HepG2 (cell line): ENCODE results near the gene CDK12. TPM values are rescaled to one million over a fixed set of nuclear protein-coding genes. Genes with fewer than 3 reads are reported as not detected.
A peak's percentile ranks its signal among the peaks of the same experiment; 100 is the strongest.

Experiments used
- ATAC-seq: fragments of 200-7000 bp; cut with Tn5 transposase; 3 replicates; pipeline ENCODE4 v1.9.1; 2020; ENCODE audit warnings: mild to moderate bottlenecking, moderate library complexity
- BruUV-seq: library from RNA; stranded (reverse); fragments of 400-500 nt; replicated peaks from 2 replicates; lab custom pipeline; 2021; lab: Mats Ljungman, UMichigan
- CTCF ChIA-PET: fragments of 300-600 bp; formaldehyde crosslinking; extraction: SDS; loops from one replicate; lab custom pipeline; 2021; ENCODE audit warnings: low total read pairs, inconsistent platforms, low intra/inter-chr PET ratio; lab: Yijun Ruan, JAX
- POLR2A ChIA-PET: fragments of 350-600 bp; sonication (Branson Sonifier 250); formaldehyde crosslinking; loops from one replicate; lab custom pipeline; 2020; ENCODE audit warnings: antibody characterized with exemption, inconsistent platforms; lab: Yijun Ruan, JAX
- DNase-seq: peaks from one replicate; pipeline ENCODE4 v3.0.0-alpha.2; 2015; ENCODE audit warnings: low spot score
- FAIRE-seq: peaks from 3 replicates; lab custom pipeline; 2011; peaks lifted over from hg19 to GRCh38; lab: Jason Lieb, UNC
- H2AFZ ChIP-seq: one replicate; pipeline ENCODE4 v1.6.1; 2011; ENCODE audit warnings: low read length, inconsistent platforms
- H3K27ac ChIP-seq: fragments of 300-600 bp; 3 replicates; pipeline ENCODE4 v1.8.0; 2011; ENCODE audit warnings: mixed run types, mild to moderate bottlenecking, mixed read lengths, low read length, inconsistent platforms; ENCODE audit not compliant: insufficient read depth; ENCODE audit errors: extremely low read length
- H3K27me3 ChIP-seq, 2 experiments: fragments of 200-600 bp in 1 of 2; 2 replicates in 1 of 2; 3 replicates in 1 of 2; pipeline versions ENCODE4 v1.6.0 to v1.8.0; 2011; ENCODE audit warnings: low read length in 2 of 2, mild to moderate bottlenecking in 2 of 2, moderate library complexity in 2 of 2, inconsistent platforms in 1 of 2; ENCODE audit not compliant: insufficient read depth in 2 of 2, control insufficient read depth in 1 of 2
- H3K36me3 ChIP-seq, 2 experiments: fragments of 200-600 bp in 1 of 2; replicated peaks in 1 of 2; 2 replicates in 1 of 2; 3 replicates in 1 of 2; pipeline versions ENCODE4 v1.5.1 to v1.8.0; 2011; ENCODE audit warnings: low read length in 2 of 2, inconsistent platforms in 1 of 2; ENCODE audit not compliant: insufficient read depth in 2 of 2, control insufficient read depth in 1 of 2
- H3K4me1 ChIP-seq: 2 replicates; pipeline ENCODE4 v1.5.1; 2012; ENCODE audit warnings: low read length, inconsistent platforms; ENCODE audit not compliant: insufficient read depth
- H3K4me2 ChIP-seq: 2 replicates; pipeline ENCODE4 v1.6.0; 2011; ENCODE audit warnings: low read depth, low read length, inconsistent platforms
- H3K4me3 ChIP-seq, 3 experiments: fragments of 200-600 bp in 1 of 3; sonication (generic), shearing (Covaris generic) in 1 of 3; replicated peaks in 1 of 3; 2 replicates each; pipeline ENCODE4 v1.5.1; 2011 to 2016; ENCODE audit warnings: low read length in 3 of 3, inconsistent platforms in 2 of 3, low read depth in 2 of 3, mild to moderate bottlenecking in 2 of 3, control low read depth in 1 of 3, mixed read lengths in 1 of 3; ENCODE audit not compliant: insufficient read depth in 1 of 3
- H3K79me2 ChIP-seq: one replicate; pipeline ENCODE4 v1.6.1; 2011; ENCODE audit warnings: low read length, inconsistent platforms; ENCODE audit not compliant: insufficient read depth
- H3K9ac ChIP-seq: 2 replicates; pipeline ENCODE4 v1.6.0; 2011; ENCODE audit warnings: mild to moderate bottlenecking, low read depth, low read length, inconsistent platforms; ENCODE audit not compliant: insufficient read depth
- H3K9me3 ChIP-seq: 2 replicates; pipeline ENCODE4 v1.5.1; 2012; ENCODE audit warnings: mild to moderate bottlenecking, low read length
- H4K20me1 ChIP-seq: 2 replicates; pipeline ENCODE4 v1.6.0; 2011; ENCODE audit warnings: inconsistent platforms, mild to moderate bottlenecking, low read length, moderate library complexity; ENCODE audit not compliant: insufficient read depth
- PRDM10 ChIP-seq: sonication (generic); formaldehyde crosslinking; IDR thresholded peaks from 2 replicates; pipeline ENCODE4 v1.4.0; 2020; ENCODE audit warnings: low read depth, missing genetic modification reagents
- PRPF4 ChIP-seq: fragments of 200-400 bp; formaldehyde crosslinking; IDR thresholded peaks from 2 replicates; pipeline ENCODE4 v1.6.1; 2016; ENCODE audit warnings: low read length, low read depth; ENCODE audit not compliant: poor library complexity, severe bottlenecking
- SSRP1 ChIP-seq: IDR thresholded peaks from 2 replicates; pipeline ENCODE4 v1.6.1; 2016; ENCODE audit warnings: control low read depth
- ZNF205 ChIP-seq: IDR thresholded peaks from 2 replicates; pipeline ENCODE4 v1.6.1; 2018; ENCODE audit warnings: missing biosample characterization, missing genetic modification reagents
- ZNF629 ChIP-seq: sonication (generic); formaldehyde crosslinking; conservative IDR thresholded peaks from 2 replicates; pipeline ENCODE4 v1.5.0; 2020; ENCODE audit warnings: missing genetic modification reagents
- ZNF768 ChIP-seq: sonication (generic); formaldehyde crosslinking; IDR thresholded peaks from 2 replicates; pipeline ENCODE4 v1.4.0; 2020; ENCODE audit warnings: missing genetic modification reagents
- WGBS: methylation state at CpG from one replicate; pipeline ENCODE4 v1.1.6; 2017; ENCODE audit warnings: low lambda C conversion rate; 5-methylcytosine and 5-hydroxymethylcytosine counted together
- in situ Hi-C: cut with HindIII; loops from 2 replicates; pipeline ENCODE4 v1.10.0; 2017; ENCODE audit warnings: low pct_unique_long_range_greater_than_20kb; ENCODE audit not compliant: extremely low pct_ligation_motif_present
- intact Hi-C: fragments of 100-400 bp; cut with micrococcal nuclease; formaldehyde crosslinking; loops from one replicate; pipeline ENCODE4 v1.10.0; 2022; ENCODE audit not compliant: unreplicated experiment
- polyA plus RNA-seq, 8 experiments: library from polyadenylated mRNA; depleted of rRNA in 3 of 8; stranded (reverse) in 7 of 8; unstranded in 1 of 8; fragments of >200 nt; fragmentation: Illumina TruSeq in 4 of 8; extraction: Trizol in 4 of 8; gene quantifications; 2 replicates each; pipeline versions ENCODE4 v1.2.1 to v1.2.3, GENCODE V29; 2011 to 2016; ENCODE audit warnings: low read depth in 4 of 8, missing spikeins in 1 of 8, mixed read lengths in 1 of 8; ENCODE audit not compliant: insufficient read depth in 1 of 8
- total RNA-seq, 5 experiments: library from RNA; depleted of rRNA; stranded (reverse); fragments of >200 nt; fragmentation: Illumina TruSeq; extraction: Trizol; gene quantifications; 2 replicates each; pipeline ENCODE4 v1.2.3, GENCODE V29; 2016; ENCODE audit warnings: low read depth in 1 of 5
- TF ChIP-seq, protein P1 (sequence below): sonication (generic); formaldehyde crosslinking; IDR thresholded peaks from 2 replicates; pipeline ENCODE4 v1.5.1; 2020; ENCODE audit warnings: mild to moderate bottlenecking, missing genetic modification reagents
- TF ChIP-seq, protein P2 (sequence below): IDR thresholded peaks from 2 replicates; pipeline ENCODE4 v1.6.1; 2016; ENCODE audit warnings: missing compliant biosample characterization, missing genetic modification reagents, borderline replicate concordance

CDK12 gene
- total and polyA plus RNA-seq, 2 of the 13 experiments (the other 11 are each of a cell fraction or from before 2014, with no cell fraction given): 24.0 to 88.6 TPM

DNA sequence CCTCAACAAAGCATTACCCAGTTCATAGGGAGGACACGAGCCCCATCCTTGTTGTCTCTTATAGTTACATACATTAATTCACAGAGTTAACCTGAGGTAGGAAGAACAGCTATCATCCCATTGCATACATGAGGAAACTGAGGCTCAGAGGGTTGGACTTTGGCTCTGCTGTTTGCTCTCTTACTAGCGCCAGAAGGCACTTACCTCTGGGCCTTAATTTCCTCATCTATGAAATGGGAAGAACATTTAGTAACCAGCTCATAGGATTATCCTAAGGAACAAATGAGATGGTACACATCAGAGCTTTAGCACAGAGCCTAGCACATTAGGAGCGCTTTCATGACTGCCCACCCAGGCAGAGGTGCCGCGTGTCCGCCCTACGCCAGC, 118.8 kb downstream of the CDK12 start:
- peaks cover 7 to 29% of the 10 kb centered on the region in 2 experiments; a peak in 3 of 5 replicates for H3K27me3 ChIP-seq
- ATAC-seq (no peak), FAIRE-seq (no peak), DNase-seq (no peak)
- no peak overlapping the region for H3K27ac ChIP-seq
- ChIA-PET CTCF (no interaction called here), POLR2A (no interaction called here)
- peaks cover 5% of the 10 kb centered on the region; the same call in 1 of the 2 replicates for H3K4me1 ChIP-seq
- H3K4me3 ChIP-seq: no peak overlapping the region
- H3K79me2 ChIP-seq: no peaks in the 10 kb centered on the region
- intact Hi-C loops: no loop called here
- WGBS: 68% methylated on average over 7 of the region's 7 CpGs
- no peaks in the 10 kb centered on the region for H3K9me3 ChIP-seq
- TF ChIP-seq ZNF629 (CRISPR knock-in tag): peak; percentile 72
- TF ChIP-seq, protein P1, sequence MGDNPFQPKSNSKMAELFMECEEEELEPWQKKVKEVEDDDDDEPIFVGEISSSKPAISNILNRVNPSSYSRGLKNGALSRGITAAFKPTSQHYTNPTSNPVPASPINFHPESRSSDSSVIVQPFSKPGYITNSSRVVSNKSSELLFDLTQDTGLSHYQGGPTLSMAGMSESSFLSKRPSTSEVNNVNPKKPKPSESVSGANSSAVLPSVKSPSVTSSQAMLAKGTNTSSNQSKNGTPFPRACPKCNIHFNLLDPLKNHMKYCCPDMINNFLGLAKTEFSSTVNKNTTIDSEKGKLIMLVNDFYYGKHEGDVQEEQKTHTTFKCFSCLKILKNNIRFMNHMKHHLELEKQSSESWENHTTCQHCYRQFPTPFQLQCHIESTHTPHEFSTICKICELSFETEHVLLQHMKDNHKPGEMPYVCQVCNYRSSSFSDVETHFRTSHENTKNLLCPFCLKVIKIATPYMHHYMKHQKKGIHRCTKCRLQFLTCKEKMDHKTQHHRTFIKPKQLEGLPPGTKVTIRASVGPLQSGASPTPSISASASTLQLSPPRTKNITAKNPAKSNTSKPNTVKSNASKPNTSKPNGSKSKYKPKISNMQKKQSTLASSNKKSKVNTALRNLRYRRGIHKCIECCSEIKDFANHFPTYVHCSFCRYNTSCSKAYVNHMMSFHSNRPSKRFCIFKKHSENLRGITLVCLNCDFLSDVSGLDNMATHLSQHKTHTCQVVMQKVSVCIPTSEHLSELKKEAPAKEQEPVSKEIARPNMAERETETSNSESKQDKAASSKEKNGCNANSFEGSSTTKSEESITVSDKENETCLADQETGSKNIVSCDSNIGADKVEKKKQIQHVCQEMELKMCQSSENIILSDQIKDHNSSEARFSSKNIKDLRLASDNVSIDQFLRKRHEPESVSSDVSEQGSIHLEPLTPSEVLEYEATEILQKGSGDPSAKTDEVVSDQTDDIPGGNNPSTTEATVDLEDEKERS (CRISPR knock-in tag): no peak
- no peak overlapping the region for H3K9ac ChIP-seq
- H4K20me1 ChIP-seq: 0 out of 2 replicates have a peak, but pooled peaks cover 3% of the 10 kb centered on the region
- in situ Hi-C loops: no loop called here
- no peaks in the 10 kb centered on the region for H3K36me3 ChIP-seq
- no TSS peak for BruUV-seq
- H2AFZ ChIP-seq: no peak overlapping the region
- no peak overlapping the region for H3K4me2 ChIP-seq

DNA sequence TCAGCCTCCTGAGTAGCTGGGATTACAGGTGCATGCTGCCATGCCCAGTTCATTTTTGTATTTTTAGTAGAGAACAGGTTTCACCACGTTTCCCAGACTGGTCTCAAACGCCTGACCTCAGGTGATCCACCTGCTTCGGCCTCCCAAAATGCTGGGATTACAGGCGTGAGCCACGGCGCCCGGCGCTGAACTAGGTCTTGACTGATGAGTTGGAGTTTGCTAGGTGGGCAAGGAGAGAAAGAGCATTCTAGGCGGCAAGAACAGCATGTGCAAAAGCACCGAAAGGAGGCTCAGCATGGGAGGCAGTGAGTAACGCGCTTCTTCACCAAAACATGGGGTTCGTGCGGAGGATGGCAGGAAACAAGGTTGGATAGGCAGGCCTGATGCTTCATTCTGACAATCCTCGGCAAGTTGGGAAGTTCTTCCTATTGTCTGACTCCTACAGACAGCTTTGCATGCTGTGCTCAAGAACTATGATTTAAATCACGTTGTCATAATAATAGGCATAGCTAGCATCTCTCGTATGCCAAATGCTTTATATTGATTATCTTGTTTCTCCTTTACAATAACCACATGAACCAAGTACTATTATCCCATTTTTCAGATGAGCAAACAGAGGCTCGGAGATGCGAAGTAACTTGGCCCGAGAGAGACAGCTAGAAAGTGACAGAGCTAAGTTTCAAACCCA, 119.9 kb downstream of the CDK12 start:
- POLR2A ChIA-PET: no interaction called here
- no peaks in the 10 kb centered on the region for H3K4me1 ChIP-seq
- 0 out of 2 replicates have a peak, but pooled peaks cover 3% of the 10 kb centered on the region for H4K20me1 ChIP-seq
- no peak for FAIRE-seq
- no peak for ATAC-seq
- no peak for DNase-seq
- BruUV-seq: no TSS peak
- 55% methylated on average over 20 of the region's 20 CpGs for WGBS
- H3K27ac ChIP-seq: no peak overlapping the region
- H2AFZ ChIP-seq: no peak overlapping the region
- H3K9me3 ChIP-seq: no peaks in the 10 kb centered on the region
- H3K79me2 ChIP-seq: no peaks in the 10 kb centered on the region
- no peak overlapping the region for H3K4me3 ChIP-seq
- no peak for TF ChIP-seq PRDM10 (CRISPR knock-in tag)
- TF ChIP-seq ZNF629 (CRISPR knock-in tag): 0 out of 2 replicates have a peak, but pooled peaks have one; percentile 19
- no peak for TF ChIP-seq PRPF4
- TF ChIP-seq, protein P2, sequence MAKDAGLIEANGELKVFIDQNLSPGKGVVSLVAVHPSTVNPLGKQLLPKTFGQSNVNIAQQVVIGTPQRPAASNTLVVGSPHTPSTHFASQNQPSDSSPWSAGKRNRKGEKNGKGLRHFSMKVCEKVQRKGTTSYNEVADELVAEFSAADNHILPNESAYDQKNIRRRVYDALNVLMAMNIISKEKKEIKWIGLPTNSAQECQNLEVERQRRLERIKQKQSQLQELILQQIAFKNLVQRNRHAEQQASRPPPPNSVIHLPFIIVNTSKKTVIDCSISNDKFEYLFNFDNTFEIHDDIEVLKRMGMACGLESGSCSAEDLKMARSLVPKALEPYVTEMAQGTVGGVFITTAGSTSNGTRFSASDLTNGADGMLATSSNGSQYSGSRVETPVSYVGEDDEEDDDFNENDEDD: no peak
- TF ChIP-seq ZNF205 (CRISPR knock-in tag): no peak
- TF ChIP-seq SSRP1 (CRISPR knock-in tag): no peak
- TF ChIP-seq ZNF768 (CRISPR knock-in tag): peak; percentile 26; the same call in 1 of the 2 replicates
- TF ChIP-seq, all 625 proteins: peak for 2
- Histone ChIP-seq H3K36me3 (no peaks in the 10 kb centered on the region), H3K4me2 (no peak overlapping the region), H3K9ac (no peak overlapping the region), H3K27me3 (peaks cover 7 to 20% of the 10 kb centered on the region in 2 experiments; a peak in 3 of 5 replicates)
- intact Hi-C loops: no loop called here
- CTCF ChIA-PET: no interaction called here
- in situ Hi-C loops: no loop called here
